ENCODE data around the gene PNP. TPM values are rescaled to one million over a fixed set of nuclear protein-coding genes. Genes with fewer than 3 reads are reported as not detected.

Gene PNP
- total RNA-seq, 4 donors from 2014 or later, result 17.0 to 37.5 (median 27.6) TPM

DNA sequence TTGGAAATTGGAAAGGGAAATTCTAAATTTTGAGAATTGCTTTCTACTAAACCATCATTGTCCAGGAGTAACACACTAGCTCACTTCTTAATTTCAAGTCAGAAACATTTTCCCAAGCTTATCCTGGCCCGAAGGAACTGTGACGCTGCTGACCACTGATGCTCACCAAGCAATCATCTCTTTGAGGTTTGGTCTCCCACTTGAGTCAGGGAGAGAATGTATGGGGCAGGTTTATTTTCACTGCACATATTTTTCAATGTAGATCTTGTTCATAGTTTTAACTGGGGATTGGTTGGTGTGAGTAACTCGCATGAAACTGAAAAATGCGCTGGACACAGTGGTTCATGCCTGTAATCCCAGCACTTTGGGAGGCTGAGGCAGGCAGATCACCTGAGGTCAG lies 23.3 kb downstream of the PNP start:
- H3K9me3 ChIP-seq, result no peaks in the 10 kb centered on the region
- no peaks in the 10 kb centered on the region for H3K36me3 ChIP-seq
- H3K4me1 ChIP-seq, result peaks cover 0 to 8% (median 0%) of the 10 kb centered on the region in 4 donors
- H3K27ac ChIP-seq, result no peak overlapping the region
- DNase-seq (ENCODE audit: low spot score in 2 of 2), result no peak
- H3K4me3 ChIP-seq, result no peak overlapping the region
- WGBS, 2 donors, result 94 to 96% methylated on average over 4 of the region's 4 CpGs
- no peaks in the 10 kb centered on the region for H3K27me3 ChIP-seq
- TF ChIP-seq, protein P1, sequence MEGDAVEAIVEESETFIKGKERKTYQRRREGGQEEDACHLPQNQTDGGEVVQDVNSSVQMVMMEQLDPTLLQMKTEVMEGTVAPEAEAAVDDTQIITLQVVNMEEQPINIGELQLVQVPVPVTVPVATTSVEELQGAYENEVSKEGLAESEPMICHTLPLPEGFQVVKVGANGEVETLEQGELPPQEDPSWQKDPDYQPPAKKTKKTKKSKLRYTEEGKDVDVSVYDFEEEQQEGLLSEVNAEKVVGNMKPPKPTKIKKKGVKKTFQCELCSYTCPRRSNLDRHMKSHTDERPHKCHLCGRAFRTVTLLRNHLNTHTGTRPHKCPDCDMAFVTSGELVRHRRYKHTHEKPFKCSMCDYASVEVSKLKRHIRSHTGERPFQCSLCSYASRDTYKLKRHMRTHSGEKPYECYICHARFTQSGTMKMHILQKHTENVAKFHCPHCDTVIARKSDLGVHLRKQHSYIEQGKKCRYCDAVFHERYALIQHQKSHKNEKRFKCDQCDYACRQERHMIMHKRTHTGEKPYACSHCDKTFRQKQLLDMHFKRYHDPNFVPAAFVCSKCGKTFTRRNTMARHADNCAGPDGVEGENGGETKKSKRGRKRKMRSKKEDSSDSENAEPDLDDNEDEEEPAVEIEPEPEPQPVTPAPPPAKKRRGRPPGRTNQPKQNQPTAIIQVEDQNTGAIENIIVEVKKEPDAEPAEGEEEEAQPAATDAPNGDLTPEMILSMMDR (IDR thresholded peaks at IDR 0.05), result no peak
- TF ChIP-seq POLR2A (IDR thresholded peaks at IDR 0.05) (no peak), EP300 (IDR thresholded peaks at IDR 0.05) (no peak)

DNA sequence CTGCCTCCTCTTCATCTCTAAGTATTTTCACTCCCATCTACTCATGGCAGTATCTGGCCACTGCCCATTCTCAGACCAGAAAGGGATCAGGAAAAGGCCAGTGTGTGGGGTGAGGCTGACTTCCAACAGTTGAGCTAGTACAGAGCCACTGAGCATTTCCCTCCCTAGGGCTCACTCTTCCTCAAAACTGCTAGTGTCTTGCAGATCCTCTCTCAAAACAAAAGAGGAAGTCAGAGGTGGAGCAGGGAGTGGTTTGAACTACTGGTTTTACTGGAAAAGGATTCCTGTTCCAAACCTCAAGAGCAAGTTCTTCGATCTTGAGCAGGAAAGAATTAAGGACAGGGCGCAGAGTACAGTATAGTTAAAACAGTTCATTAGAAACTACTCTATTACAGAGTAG lies 24.4 kb downstream of the PNP start:
- 40 to 79% methylated on average over 2 of the region's 2 CpGs for WGBS, 2 donors
- Histone ChIP-seq H3K4me1 (peaks cover 0 to 8% (median 0%) of the 10 kb centered on the region in 4 donors), H3K27ac (no peak overlapping the region), H3K36me3 (no peaks in the 10 kb centered on the region), H3K27me3 (no peaks in the 10 kb centered on the region), H3K4me3 (no peak overlapping the region), H3K9me3 (no peaks in the 10 kb centered on the region)
- no peak for DNase-seq (ENCODE audit: low spot score in 2 of 2)
- TF ChIP-seq, protein P1 (IDR thresholded peaks at IDR 0.05), result no peak
- peak in 1 of 2 donors; percentile 44 for TF ChIP-seq EP300 (IDR thresholded peaks at IDR 0.05)

DNA sequence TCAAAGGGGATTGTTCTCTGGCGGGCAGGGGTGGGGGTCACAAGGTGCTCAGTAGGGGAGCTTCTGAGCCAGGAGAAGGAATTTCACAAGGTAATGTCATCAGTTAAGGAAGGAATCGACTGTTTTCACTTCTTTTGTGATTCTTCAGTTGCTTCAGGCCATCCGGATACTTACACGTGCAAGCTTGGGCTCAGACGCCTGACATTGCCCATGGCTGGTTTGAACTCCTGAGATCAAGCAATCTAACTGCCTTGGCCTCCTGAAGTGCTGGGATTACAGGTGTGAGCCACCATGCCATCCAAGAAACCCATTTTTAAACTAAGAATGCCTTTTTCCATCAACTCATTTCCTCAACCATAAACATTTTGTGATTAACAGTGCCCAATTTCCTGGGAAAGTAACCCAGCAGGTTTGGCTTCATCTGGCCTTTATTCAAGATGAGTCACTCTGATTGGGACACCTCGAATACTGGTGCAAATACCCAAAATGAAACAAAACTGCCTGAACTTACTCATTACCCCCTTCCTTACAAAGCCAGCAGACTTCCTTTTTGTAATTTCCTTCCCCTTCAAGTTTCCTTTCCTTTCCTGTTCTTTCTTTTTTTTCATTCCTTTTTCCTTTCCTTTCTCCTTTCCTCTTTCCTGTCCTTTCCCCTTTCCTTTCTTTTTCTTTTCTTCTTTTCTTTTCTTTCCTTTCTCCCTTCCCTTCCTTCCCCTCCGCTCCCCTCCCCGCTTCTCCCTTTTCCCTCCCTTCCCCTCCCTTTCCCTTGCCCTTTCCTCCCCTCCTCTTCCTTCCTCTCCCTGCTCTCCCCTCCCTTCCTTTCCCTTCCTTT lies 25.9 kb downstream of the PNP start:
- DNase-seq (ENCODE audit: low spot score in 2 of 2), result no peak
- WGBS, 2 donors, result 78 to 80% methylated on average over 8 of the region's 8 CpGs
- no peaks in the 10 kb centered on the region for H3K27me3 ChIP-seq
- no peaks in the 10 kb centered on the region for H3K4me1 ChIP-seq
- H3K9me3 ChIP-seq, result no peaks in the 10 kb centered on the region
- no peaks in the 10 kb centered on the region for H3K36me3 ChIP-seq
- no peak overlapping the region for H3K27ac ChIP-seq
- H3K4me3 ChIP-seq, result no peak overlapping the region
- TF ChIP-seq, protein P1 (IDR thresholded peaks at IDR 0.05), result no peak

DNA sequence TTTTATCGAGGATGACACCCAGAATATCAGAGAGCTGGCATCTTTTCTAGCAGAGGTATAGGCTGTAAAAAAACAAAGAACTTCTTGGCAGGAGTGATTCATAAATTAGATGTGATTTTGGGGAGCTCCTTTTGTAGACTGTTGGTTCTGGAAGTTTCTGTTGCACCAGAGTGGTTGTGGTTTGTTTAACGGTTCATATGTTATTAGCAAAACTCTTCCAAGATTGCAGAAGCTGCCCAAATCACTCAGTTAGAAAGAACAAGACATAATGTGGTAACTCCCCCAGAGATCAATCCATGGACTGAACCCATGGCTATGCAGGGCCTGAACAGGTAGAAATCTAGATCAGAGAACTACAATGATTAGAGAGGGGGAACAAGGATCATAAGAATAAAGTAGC lies 29.4 kb downstream of the PNP start:
- Histone ChIP-seq H3K4me3 (no peak overlapping the region), H3K9me3 (no peaks in the 10 kb centered on the region), H3K27ac (no peak overlapping the region), H3K36me3 (no peaks in the 10 kb centered on the region), H3K27me3 (no peaks in the 10 kb centered on the region), H3K4me1 (no peaks in the 10 kb centered on the region)
- DNase-seq (ENCODE audit: low spot score in 2 of 2), result no peak
- TF ChIP-seq, protein P1 (IDR thresholded peaks at IDR 0.05), result no peak
- TF ChIP-seq POLR2A (IDR thresholded peaks at IDR 0.05), result no peak
- no peak for TF ChIP-seq EP300 (IDR thresholded peaks at IDR 0.05)
- WGBS, 2 donors, result 73 to 87% methylated on average over 2 of the region's 2 CpGs

DNA sequence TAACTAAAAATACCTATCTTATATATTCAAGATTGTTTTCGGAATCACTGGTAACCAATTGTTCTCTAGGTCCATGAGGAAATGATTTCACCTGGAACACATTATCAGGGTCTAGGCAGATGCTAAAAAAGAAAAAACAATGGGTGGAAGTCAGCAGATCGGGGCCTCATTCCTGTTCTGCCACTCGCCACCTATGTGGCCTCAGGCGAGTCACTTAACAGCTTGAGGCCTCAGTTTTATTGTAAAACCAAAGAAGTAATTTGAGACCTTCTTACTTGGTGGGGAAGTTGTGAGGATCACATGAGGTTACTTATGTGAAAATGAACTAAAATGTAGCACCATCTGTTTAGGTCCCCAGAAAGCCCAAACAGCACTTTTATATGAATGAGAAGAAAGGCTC lies 29.9 kb downstream of the PNP start:
- Histone ChIP-seq H3K4me1 (no peaks in the 10 kb centered on the region), H3K36me3 (no peaks in the 10 kb centered on the region), H3K4me3 (no peak overlapping the region), H3K9me3 (no peaks in the 10 kb centered on the region), H3K27me3 (no peaks in the 10 kb centered on the region), H3K27ac (no peak overlapping the region)
- TF ChIP-seq EP300 (IDR thresholded peaks at IDR 0.05) (no peak), POLR2A (IDR thresholded peaks at IDR 0.05) (no peak)
- TF ChIP-seq, protein P1 (IDR thresholded peaks at IDR 0.05), result no peak
- no peak for DNase-seq (ENCODE audit: low spot score in 2 of 2)
- WGBS, 2 donors, result 39 to 41% methylated on average over 4 of the region's 4 CpGs
